ENCODE measurements around the gene PHLDB1.
A peak's percentile ranks its signal among the peaks of the same experiment; 100 is the strongest.

Gene PHLDB1

DNA sequence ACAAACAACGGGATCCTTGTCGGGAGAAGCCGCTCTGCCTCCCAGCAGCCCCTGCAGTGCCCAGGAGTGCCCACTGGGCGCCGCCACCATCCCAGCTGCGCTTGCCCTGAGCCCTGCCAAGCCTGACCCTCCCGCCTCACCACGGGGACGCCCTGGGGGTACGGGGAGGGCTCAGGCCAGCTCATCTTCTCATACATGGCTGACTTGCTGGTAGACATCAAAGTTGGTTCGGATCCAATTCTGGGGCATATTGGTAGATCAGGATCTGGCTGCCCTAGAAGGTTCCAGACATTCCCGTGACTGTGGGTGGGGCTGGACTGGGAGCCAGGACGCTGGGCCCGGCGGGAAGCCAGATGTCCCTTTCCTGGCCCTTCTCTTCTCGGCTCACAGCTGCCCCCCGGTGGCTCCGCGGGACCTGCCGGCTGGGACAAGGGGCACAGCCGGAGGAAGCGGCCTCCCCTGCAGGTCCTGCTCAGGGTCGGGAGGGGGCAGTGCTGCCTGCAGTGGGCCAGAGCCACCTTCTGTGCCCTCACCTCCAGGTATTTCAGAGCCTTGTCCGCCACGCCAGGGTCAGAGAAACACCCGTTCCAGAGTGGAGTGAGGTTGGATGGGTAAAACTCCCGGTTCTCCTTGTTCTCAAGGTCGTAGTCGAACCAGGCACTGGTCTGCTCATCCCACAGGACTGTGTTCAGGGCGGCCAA, 82.6 kb downstream of the PHLDB1 start:
- peak; percentile 97 for DNase-seq

DNA sequence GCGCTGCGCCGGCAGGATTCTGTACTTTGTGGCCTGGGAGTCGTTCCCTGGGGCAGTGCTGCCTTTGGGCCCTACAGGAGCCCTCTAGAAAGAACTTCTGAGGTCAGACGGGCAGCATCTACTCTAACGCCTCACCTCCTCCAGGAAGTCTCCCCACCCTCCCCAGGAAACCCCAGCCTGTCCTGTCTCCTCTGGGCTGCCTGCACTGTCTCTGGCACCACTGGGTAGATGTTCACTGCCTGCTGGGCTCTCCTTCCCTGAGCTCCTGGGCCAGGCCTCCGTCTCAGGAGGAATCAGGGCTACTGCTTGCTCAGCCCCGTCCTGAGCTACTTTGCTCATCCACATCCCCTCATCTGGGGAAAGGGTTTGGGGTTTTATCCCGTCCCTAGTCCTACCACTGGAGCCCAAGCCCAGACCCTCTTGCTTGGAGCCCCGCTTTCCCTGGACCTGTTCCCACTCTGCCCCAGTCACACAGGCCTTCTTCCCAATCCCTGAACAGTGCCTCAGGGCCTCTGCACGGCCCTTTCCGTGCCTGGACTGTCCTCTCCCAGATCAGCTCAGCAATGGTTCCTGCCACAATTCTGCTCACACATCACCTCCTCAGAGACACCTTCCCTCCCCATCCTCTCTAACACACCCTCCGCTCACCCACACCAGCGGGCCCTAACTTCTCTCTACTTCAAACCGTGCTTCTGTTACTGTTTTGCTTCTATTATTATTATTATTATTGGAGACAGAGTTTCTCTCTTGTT, 83.3 kb downstream of the PHLDB1 start:
- no peak for DNase-seq

DNA sequence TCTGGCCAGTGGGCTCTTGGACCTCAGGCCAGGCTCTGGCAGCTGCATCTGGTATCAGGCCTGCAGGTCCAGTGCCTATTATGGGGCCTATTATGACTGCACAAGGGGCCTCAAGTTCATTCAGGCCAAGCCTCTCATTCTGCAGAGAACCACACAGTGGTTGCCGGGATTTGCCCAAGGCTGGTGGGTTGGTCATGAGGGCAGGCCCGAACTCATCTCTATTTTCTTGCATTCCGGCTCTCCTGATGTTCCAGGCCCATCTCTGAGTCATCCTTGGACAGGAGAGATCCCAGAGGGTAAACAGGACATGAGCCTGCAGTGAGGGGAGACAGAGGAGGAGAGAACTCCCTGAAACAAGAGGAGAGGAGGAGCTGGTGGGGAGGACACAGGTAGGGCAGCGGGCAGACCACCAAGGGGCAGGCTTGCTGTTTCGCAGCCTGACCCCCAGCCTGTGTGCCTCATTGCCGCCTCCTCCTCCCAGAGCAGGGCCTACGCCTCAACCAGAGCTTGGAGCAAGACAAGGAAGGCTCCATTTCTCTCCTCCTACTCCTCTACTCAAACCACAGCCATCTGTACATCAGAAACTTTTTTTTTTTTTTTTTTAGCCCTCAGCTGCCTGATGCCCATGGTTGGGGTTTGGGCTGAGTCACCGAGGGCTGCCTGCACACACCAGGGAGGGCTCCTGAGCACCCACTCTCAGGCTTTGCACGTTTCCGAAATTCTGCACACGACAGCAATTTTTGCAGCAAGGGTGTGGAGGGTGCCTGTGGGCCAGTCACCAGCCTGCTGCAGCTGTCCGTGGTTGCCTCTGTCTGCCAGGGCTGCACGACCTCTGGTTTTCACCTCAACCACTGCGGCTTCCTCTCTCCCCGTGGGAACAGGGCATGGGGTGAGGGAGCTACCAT, 84.8 kb downstream of the PHLDB1 start:
- DNase-seq: peak; percentile 5

DNA sequence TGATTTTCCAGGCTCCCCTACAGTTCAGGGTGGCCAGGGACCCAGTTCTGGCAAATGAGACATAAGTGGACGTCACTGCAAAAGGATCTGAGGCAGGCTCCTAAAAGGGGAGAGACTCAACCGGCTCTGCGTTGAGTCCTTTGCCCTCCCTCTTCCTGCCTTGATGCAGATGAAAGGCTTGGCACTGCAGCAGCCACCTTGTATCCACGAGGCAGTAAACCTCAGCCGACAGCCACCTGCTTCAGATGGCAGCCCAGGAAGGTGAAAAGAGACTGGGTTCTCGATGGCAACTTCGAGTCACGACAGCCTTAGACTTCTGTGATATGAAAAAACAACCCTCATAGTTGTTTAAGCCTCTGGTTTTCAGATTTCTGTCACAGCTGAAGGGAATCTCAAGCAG, 86.8 kb downstream of the PHLDB1 start:
- no peak for DNase-seq

DNA sequence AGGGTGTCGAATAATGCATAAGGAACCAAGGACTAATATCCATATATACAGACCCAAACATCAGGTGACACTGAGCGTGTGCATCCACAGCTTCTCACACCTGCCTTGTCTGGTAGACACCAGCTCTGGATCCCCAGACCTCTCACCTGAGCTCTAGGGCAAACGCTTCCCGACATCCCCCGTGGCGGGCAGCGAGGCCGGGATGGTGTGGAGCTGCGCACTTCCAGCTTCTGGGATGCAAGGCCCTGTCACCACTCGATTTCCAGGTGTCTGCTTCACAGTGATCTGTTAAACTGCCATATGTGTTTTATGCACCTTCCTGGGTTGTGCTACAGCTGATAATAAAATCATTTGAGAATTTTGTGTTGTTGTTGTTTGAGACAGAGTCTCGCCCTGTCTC, 87.4 kb downstream of the PHLDB1 start:
- DNase-seq: no peak

DNA sequence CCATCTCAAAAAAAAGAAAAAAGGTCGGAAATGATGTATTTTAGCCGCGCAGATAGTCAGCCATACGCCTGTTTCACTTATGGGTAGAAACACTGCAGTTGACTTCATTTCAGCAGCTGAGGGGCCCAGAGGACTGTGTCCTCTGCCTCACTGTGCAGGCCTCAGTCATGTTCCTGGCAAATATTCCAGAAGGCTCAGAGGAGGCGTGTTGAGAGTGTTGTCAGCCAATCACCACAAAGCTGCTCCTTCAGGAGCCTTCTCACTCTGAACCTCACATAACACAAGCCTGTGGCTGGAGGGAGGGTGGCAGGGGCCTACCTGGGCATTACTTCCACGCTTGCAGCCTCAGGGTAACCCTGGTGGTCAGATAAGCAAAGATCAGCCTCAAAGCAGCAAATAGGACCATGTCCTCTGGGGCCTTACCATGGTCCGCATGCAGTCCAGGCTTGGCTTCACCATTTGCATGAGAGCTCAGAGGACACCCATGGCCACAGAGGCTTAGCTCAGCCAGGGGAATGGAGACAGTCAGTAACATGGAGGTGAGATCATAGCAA, 89.3 kb downstream of the PHLDB1 start:
- DNase-seq: no peak

DNA sequence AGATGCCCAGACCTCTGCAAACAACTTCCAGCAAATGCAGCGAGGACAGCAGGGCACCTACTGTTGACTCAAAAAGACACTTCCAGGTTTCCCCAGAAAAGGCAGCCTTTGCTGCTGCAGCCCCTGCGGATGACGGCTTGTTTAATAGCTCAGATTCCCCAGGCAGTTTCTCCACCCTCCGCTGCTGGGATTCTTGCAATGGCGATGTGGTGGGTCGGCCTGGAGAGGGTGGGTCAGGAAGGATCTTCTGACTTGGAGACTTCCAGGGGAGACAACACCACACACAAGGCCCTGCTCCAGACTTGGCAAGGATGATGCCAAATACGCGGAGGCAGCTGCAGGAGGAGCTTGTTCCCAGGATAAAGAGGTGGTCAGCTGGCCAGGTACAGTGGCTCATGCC, 89.9 kb downstream of the PHLDB1 start:
- no peak for DNase-seq

DNA sequence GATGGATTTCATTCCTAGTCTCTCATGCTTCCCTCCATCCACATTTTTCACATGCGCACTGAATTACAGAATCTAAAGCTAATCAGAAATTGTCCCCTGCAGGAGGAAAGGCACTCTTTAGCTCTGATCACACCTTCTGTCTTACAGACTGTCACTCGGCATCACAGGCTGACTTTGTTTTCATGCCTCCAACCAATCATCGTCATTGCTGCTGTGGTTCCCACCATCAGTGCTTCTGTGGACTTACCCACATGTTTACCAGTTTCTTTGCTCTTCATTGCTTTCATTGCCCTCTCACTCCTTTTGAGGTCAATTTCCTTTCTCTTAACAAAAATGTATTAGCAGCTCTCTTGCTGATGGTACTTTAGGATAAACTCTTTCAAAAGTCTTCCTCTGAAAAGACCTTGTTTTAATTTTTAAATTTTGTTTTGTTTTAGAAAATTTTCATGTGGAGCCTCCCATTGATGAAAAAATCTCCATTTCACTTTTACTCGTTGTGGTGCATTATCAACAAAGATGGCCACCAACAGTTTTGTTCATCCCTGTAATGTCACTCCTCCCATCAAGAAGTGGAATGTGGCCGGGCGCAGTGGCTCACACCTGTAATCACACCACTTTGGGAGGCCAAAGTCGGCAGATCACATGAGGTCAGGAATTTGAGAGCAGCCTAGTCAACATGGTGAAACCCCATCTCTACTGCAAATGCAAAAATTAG, 92.2 kb downstream of the PHLDB1 start:
- DNase-seq: no peak

DNA sequence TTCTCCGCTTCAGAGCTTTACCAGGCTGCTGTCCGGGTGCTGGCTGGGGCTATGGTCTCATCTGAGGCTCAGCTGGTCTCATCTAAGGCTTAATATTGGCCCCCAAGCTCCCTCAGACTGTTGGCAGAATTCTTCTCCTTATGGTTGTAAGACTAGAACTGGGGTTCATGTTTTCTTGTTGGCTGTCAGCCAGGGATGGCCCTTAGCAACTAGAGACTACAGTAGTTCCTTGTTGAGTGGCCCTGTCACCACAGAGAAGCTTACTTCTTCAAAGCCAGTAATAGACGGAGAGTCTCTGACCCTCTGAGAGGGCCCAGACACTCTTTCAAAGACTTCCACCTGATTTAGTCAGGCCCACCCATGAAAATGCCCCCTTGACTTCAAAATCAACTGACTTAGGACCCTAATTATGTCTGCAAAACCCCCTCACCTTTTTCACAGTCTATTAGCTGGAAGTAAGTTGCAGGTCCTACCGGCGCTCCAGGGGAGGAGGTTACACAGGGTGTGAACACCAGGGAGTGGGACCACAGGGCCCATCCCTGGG, 96.2 kb downstream of the PHLDB1 start:
- DNase-seq: no peak

DNA sequence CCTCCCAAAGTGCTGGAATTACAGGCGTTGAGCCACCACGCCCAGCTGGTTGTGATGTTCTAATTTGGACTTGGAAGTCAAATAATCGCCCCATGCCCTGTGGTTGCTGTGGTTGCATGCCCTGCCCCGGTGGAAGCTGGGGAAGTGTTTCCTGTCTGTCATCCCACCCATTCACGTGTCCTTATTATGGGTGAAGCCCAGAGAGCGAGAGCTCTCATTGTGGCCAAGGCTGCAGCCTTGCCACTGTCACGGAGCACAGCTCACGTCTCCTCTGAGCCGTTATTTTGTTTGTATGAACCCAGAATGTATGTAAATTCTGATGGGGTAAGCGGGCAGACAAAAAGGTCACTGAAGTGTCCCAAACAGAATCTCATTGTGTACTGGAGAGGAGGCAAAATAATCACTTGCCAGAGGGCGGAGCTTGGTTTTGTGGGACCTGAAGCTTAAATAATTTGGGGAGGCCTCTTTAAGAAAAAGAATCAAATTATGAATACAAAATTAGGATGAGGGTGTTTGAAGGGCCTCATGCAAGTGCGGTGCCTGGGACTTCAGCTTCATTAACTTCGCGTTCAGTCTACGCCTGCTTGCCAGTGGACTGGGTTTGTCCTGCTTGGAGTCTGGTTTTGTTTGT, 97.8 kb downstream of the PHLDB1 start:
- DNase-seq: no peak

DNA sequence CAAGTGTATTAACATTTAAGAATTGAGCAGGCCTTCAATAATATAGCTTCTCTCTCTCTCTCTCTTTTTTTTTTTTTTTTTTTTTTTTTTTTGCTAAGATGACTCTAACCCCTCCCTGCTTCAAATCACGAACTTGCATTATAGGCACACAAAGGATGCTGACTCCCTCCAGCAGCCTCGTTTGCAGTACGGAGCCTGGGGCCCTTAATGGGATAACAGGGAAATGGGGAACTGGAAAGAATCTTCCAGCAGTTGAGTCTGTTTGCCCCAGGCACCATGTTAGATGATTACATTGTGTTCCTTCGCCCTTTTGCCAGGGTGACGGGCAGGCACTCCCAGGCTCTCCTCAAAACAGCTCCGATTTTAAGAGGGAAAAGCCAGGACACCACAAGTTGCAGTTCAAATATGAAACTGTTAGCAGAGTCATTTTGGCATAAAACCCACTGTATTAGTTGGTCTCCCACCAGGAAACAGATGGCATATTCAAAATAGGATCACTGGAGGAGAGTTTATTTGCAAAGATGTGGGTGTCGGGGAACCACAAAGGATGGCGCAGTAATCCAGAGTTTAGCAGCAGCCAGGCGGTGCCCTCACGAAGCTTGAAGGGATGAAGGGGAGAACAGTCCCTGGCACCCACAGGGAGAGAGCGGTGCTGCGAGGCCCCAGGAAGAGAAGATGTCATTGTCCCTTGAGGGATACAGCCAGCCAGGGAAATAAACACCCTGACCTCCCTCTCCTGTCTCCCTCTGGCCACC, 98.6 kb downstream of the PHLDB1 start:
- no peak for DNase-seq

DNA sequence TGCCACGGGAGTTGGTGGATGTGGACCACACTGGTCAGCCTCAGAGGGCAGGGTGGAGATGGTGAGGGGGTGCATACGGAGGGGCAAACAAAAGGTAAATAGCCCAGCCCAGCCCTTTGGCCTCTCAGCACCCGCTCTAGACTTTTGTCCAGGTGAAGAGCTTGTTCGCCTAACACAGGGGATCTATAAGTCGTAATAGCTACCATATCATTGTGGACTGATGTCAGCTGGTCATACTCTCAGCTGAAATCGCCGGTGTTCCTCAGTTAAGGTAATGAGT, 99.1 kb downstream of the PHLDB1 start:
- DNase-seq: no peak
